Measurements from ENCODE around the gene CHL1. TPM values are rescaled to one million over a fixed set of nuclear protein-coding genes. Genes with fewer than 3 reads are reported as not detected.

Gene CHL1
- total RNA-seq, 1 experiment from 2014 or later, result not detected

DNA sequence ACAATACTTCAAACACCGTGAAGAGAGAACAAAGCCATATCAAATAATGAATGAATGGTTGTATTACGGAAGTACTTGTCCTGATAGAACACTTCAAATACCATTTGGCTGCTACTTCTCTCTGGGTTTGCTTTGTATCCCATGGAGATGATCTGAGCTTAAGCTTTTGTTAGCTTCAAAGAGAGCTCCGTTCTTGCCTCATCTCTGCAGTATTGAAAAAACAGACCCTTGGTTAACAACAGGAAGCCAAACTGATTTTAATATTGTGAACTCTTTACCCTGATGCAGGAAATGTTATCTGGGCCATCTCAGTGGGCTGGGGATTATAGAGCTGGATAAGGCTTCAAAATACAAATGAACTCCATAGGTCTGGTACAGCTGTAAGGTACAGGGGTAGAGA, 101.0 kb downstream of the CHL1 start:
- DNase-seq, result no peak
- no peaks in the 10 kb centered on the region for H3K36me3 ChIP-seq
- H3K4me3 ChIP-seq, result no peak overlapping the region
- H3K9me3 ChIP-seq, result no peaks in the 10 kb centered on the region
- H3K27me3 ChIP-seq, result no peaks in the 10 kb centered on the region

- Histone ChIP-seq H3K36me3 (no peaks in the 10 kb centered on the region), H3K27me3 (no peaks in the 10 kb centered on the region), H3K4me3 (no peak overlapping the region), H3K9me3 (no peaks in the 10 kb centered on the region)
- DNase-seq, result no peak
These were observed 103.2 kb downstream of the CHL1 start for GRCh38 chr3:299590-300301.

DNA sequence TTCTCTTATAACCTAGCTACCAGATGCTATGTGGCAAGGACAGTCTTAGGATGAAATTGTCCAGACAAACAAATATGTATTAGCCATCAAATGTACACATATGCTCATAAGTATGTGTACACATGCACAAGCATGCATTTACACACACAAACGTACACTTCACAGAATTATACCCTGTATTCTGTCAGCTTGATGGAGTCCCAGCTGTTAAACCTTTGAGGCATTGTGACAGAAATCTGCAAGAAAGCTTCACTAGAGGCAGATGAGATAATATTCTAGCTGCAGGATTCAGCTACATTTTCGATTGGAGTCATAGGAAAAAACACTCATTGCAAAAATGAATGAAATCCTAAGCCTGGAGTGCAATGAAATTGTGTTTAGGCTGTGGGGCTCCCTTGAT, 110.6 kb downstream of the CHL1 start:
- no peak for DNase-seq
- H3K4me3 ChIP-seq, result no peak overlapping the region
- H3K9me3 ChIP-seq, result no peaks in the 10 kb centered on the region
- H3K27me3 ChIP-seq, result no peaks in the 10 kb centered on the region
- H3K36me3 ChIP-seq, result no peaks in the 10 kb centered on the region

DNA sequence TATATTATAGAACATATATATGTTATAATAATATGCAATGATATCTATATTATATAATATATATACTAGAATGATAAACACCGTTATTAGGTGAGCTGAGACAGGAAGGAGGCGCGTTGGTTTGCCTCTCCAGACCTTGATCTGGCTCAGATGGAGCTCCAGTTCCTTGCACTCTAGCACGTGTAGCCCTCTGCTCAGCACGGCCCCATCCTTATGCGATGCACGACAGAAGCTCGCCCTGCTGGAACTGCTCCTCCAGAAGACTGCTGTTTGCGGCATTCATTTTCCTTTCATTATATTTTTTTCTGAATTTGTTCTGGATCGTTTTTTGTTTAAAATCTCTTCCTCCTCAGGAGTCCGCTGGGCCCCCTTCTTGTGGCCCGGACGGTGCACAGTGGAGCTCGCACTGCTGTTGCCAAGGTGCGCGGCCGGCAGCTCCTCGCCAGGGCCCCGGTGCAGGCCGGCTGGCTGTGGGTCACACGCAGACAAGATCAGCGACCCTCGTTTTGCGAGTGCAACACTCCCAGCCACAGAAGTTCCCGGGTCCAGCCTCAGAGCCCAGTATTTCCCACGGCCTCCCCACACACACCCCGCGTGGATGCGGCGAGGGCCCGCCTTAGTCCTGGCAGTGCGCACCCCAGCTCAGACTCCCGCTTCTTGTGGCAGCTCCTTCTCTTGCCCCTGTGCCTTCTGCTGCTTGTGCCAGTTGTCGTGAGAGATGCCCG, 112.2 kb downstream of the CHL1 start:
- H3K4me3 ChIP-seq, result no peak overlapping the region
- no peak for DNase-seq
- H3K27me3 ChIP-seq, result no peaks in the 10 kb centered on the region
- H3K36me3 ChIP-seq, result no peaks in the 10 kb centered on the region
- no peaks in the 10 kb centered on the region for H3K9me3 ChIP-seq

- no peaks in the 10 kb centered on the region for H3K27me3 ChIP-seq
- no peaks in the 10 kb centered on the region for H3K36me3 ChIP-seq
- no peak overlapping the region for H3K4me3 ChIP-seq
- H3K9me3 ChIP-seq, result no peaks in the 10 kb centered on the region
- no peak for DNase-seq
These were observed 115.7 kb downstream of the CHL1 start for GRCh38 chr3:312160-312733.

GRCh38 chr3:312911-313310, 116.3 kb downstream of the CHL1 start:
- Histone ChIP-seq H3K27me3 (no peaks in the 10 kb centered on the region), H3K36me3 (no peaks in the 10 kb centered on the region), H3K9me3 (no peaks in the 10 kb centered on the region), H3K4me3 (no peak overlapping the region)
- no peak for DNase-seq

GRCh38 chr3:317012-317411, 120.4 kb downstream of the CHL1 start:
- DNase-seq, result no peak
- H3K27me3 ChIP-seq, result no peaks in the 10 kb centered on the region
- no peak overlapping the region for H3K4me3 ChIP-seq
- no peaks in the 10 kb centered on the region for H3K36me3 ChIP-seq
- no peaks in the 10 kb centered on the region for H3K9me3 ChIP-seq

DNA sequence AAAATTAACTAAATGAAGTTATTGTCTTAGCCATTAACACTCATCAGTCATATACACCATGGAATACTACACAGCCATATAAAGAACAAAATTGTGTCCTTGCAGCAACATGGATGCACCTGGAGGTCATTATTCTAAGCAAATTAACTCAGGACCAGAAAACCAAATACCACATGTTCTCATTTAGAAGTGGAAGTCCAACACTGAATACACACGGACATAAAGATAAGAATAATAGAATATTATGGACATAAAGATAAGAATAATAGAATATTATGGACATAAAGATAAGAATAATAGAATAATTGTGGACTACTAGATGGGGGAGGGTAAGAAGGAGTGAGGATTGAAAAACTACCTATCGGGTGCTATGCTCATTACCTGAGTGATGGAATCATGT, 122.3 kb downstream of the CHL1 start:
- no peaks in the 10 kb centered on the region for H3K9me3 ChIP-seq
- no peaks in the 10 kb centered on the region for H3K27me3 ChIP-seq
- no peak for DNase-seq
- no peak overlapping the region for H3K4me3 ChIP-seq
- no peaks in the 10 kb centered on the region for H3K36me3 ChIP-seq

DNA sequence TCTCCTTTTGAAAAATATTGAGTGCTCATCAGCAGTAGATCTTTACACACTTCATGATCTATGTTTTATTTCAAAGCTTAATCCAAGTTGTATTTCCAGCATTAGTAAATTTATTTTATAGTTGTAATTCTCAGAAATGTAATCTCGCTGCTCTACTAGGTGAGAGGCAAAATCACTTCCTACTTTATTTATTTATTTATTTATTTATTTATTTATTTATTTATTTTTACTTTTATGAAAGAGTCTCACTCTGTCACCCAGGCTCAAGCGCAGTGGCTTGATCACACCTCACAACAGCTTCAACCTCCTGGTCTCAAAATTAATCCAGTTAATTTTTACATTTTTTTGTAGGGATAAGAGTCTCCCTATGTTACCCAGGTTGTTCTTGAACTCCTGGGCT, 127.9 kb downstream of the CHL1 start:
- no peaks in the 10 kb centered on the region; the same call in 1 of the 2 replicates for H3K9me3 ChIP-seq
- H3K27me3 ChIP-seq, result no peaks in the 10 kb centered on the region
- H3K4me3 ChIP-seq, result no peak overlapping the region
- DNase-seq, result no peak
- no peaks in the 10 kb centered on the region for H3K36me3 ChIP-seq

GRCh38 chr3:325495-325894, 128.9 kb downstream of the CHL1 start:
- H3K4me3 ChIP-seq, result no peak overlapping the region
- no peak for DNase-seq
- no peaks in the 10 kb centered on the region for H3K36me3 ChIP-seq
- H3K9me3 ChIP-seq, result no peaks in the 10 kb centered on the region; the same call in 1 of the 2 replicates
- no peaks in the 10 kb centered on the region for H3K27me3 ChIP-seq

- H3K36me3 ChIP-seq, result no peaks in the 10 kb centered on the region
- H3K9me3 ChIP-seq, result no peaks in the 10 kb centered on the region; the same call in 1 of the 2 replicates
- DNase-seq, result no peak
- no peak overlapping the region for H3K4me3 ChIP-seq
- no peaks in the 10 kb centered on the region for H3K27me3 ChIP-seq
These were observed 134.0 kb downstream of the CHL1 start for GRCh38 chr3:330494-331115.

DNA sequence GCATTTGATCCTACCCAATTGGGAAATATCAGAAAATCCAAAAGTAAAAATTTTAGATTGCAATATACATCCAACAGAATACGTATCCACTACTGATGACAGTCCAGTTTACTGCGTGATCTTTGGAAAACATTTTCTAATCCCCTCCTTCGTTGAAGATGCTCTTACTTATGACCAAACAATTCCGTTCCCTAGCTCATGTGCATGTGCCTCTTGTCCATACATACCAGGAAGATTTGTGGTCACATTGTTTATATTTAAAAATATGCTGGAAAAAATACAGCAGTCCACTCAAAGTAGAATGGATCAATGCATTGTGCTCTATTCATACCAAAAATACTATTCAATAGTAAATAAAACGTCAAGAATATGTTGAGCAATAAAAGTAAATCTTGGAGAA, 135.3 kb downstream of the CHL1 start:
- Histone ChIP-seq H3K27me3 (no peaks in the 10 kb centered on the region), H3K9me3 (no peaks in the 10 kb centered on the region; the same call in 1 of the 2 replicates), H3K36me3 (no peaks in the 10 kb centered on the region), H3K4me3 (no peak overlapping the region)
- DNase-seq, result no peak

- Histone ChIP-seq H3K36me3 (no peaks in the 10 kb centered on the region), H3K9me3 (no peaks in the 10 kb centered on the region; the same call in 1 of the 2 replicates), H3K4me3 (no peak overlapping the region), H3K27me3 (no peaks in the 10 kb centered on the region)
- DNase-seq, result no peak
These were observed 136.1 kb downstream of the CHL1 start for GRCh38 chr3:332701-333100.

DNA sequence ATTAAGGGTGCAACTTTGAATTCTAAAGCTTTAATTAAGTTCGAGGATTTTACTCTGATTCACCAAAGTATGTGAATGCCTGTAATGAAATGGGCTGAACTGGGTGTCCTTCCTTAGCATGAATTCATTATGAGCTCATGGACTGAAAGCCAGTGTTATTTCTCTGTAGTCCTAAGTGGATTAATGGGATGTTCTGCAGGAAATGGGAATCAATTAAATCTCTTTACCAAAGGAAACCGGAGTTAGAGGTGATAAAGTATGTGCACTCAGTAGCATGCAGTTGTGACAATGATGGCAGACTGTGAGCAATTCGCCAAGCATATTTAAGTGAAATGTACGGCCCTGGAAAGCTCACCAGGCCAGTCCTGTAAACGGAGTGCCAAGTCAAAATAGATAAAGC, 138.7 kb downstream of the CHL1 start:
- Histone ChIP-seq H3K4me3 (no peak overlapping the region), H3K27me3 (no peaks in the 10 kb centered on the region), H3K9me3 (no peaks in the 10 kb centered on the region), H3K36me3 (no peaks in the 10 kb centered on the region)
- no peak for DNase-seq

- no peak for DNase-seq
- no peak overlapping the region for H3K4me3 ChIP-seq
- no peaks in the 10 kb centered on the region for H3K9me3 ChIP-seq
- no peaks in the 10 kb centered on the region for H3K36me3 ChIP-seq
- H3K27me3 ChIP-seq, result no peaks in the 10 kb centered on the region
These were observed 142.8 kb downstream of the CHL1 start for GRCh38 chr3:339351-339750.

GRCh38 chr3:341998-342397, 145.4 kb downstream of the CHL1 start:
- no peak for DNase-seq
- no peak overlapping the region for H3K4me3 ChIP-seq
- H3K27me3 ChIP-seq, result no peaks in the 10 kb centered on the region
- H3K9me3 ChIP-seq, result no peaks in the 10 kb centered on the region
- no peaks in the 10 kb centered on the region for H3K36me3 ChIP-seq

DNA sequence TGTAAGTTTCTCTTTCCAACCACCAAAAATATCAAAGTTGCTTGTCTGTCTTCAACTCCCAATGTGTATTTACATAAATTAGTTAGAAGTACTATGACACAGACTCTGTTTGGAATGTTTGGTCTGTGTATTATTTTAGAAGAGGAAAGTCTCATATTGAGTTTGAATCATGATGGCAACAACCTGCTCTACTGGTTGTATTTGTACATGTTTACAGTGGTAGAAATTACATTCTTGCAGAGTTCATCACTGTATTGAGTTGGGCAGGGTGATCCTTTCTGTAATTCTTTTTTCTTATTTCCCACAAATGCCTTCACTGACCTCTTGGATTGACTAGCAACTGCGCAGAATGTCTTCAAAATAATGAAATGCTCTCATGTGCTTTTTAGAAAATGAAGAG, 149.6 kb downstream of the CHL1 start:
- no peak for DNase-seq

More for the DNA sequence above, 149.6 kb downstream of the CHL1 start:
- no peak overlapping the region for H3K4me3 ChIP-seq
- no peaks in the 10 kb centered on the region for H3K9me3 ChIP-seq
- H3K27me3 ChIP-seq, result no peaks in the 10 kb centered on the region
- no peaks in the 10 kb centered on the region for H3K36me3 ChIP-seq
